ENCODE data around the gene DMAC2.

GRCh38 chr19:41422456-41422855 lies 17.3 kb downstream of the DMAC2 start:
- TF ChIP-seq POLR2A (IDR thresholded peaks at IDR 0.05) (no peak), CTCF (IDR thresholded peaks at IDR 0.05) (no peak)

Data from lower leg skin (tissue), 3 donors.